ENCODE measurements around the gene XG.

- TF ChIP-seq CREBBP (IDR thresholded peaks at IDR 0.05; ENCODE audit: low read depth, low read length) (no peak), SMAD3 (CRISPR knock-in tag; conservative IDR thresholded peaks at IDR 0.05) (no peak), USF1 (CRISPR knock-in tag; IDR thresholded peaks at IDR 0.05) (no peak), SRF (CRISPR knock-in tag; IDR thresholded peaks at IDR 0.05) (no peak), JUND (IDR thresholded peaks at IDR 0.05; ENCODE audit: borderline replicate concordance, low read depth, low read length) (no peak), JUND (tag; IDR thresholded peaks at IDR 0.05; ENCODE audit: borderline replicate concordance, low read depth, low read length) (no peak), BHLHE40 (IDR thresholded peaks at IDR 0.05; ENCODE audit: low read length) (no peak)
- TF ChIP-seq, protein P1, sequence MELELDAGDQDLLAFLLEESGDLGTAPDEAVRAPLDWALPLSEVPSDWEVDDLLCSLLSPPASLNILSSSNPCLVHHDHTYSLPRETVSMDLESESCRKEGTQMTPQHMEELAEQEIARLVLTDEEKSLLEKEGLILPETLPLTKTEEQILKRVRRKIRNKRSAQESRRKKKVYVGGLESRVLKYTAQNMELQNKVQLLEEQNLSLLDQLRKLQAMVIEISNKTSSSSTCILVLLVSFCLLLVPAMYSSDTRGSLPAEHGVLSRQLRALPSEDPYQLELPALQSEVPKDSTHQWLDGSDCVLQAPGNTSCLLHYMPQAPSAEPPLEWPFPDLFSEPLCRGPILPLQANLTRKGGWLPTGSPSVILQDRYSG (tag; conservative IDR thresholded peaks at IDR 0.05; ENCODE audit: low read depth) = no peak
These were observed 103.1 kb downstream of the XG start for GRCh38 chrX:2854918-2855317.
